DND-41 (cell line): ENCODE data around the gene ALAS1.

Experiments
- EZH2 ChIP-seq: IDR thresholded peaks from 3 replicates; pipeline ENCODE4 v1.6.1; 2012; ENCODE audit warnings: borderline replicate concordance, low read depth, mild to moderate bottlenecking, moderate library complexity, low read length, inconsistent platforms; ENCODE audit not compliant: severe bottlenecking
- TF ChIP-seq, protein P1 (sequence below): IDR thresholded peaks from 2 replicates; pipeline ENCODE4 v1.5.1; 2012; ENCODE audit warnings: borderline replicate concordance, low read length, moderate library complexity, mild to moderate bottlenecking; ENCODE audit not compliant: poor library complexity, severe bottlenecking; ENCODE audit errors: extremely low read depth

DNA sequence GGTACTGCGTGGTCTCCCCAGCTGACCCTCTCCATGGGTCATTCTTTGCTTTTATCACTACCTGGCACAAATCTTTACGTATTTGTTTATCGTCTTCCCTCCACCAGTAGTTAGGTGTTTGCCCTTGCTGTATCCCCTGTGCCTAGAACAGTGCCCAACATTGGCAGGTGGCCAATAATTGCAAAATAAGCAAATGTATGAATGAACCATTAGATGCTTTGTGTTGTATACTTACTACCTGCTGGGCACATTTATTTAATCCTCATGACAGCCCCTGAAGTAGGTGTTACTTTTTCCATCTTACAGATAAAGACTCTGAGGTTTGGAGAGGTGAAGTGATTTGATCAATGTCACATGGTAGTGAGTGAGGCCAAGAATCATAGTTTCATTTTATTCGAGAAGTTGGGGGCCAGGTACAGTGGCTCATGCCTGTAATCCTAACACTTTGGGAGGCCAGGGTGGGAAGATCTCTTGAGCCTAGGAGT, 43.0 kb downstream of the ALAS1 start:
- TF ChIP-seq, protein P1, sequence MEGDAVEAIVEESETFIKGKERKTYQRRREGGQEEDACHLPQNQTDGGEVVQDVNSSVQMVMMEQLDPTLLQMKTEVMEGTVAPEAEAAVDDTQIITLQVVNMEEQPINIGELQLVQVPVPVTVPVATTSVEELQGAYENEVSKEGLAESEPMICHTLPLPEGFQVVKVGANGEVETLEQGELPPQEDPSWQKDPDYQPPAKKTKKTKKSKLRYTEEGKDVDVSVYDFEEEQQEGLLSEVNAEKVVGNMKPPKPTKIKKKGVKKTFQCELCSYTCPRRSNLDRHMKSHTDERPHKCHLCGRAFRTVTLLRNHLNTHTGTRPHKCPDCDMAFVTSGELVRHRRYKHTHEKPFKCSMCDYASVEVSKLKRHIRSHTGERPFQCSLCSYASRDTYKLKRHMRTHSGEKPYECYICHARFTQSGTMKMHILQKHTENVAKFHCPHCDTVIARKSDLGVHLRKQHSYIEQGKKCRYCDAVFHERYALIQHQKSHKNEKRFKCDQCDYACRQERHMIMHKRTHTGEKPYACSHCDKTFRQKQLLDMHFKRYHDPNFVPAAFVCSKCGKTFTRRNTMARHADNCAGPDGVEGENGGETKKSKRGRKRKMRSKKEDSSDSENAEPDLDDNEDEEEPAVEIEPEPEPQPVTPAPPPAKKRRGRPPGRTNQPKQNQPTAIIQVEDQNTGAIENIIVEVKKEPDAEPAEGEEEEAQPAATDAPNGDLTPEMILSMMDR = no peak
- TF ChIP-seq EZH2 = no peak
